Heart left ventricle (tissue), 16 donors: ENCODE measurements around the gene ADAMTSL1. TPM values are rescaled to one million over a fixed set of nuclear protein-coding genes. Genes with fewer than 3 reads are reported as not detected.
"Not testable (repeated sequence)": the region's sequence is repeated elsewhere in the genome, so short reads cannot be mapped to it uniquely, and the experiment has no call there.

Experiments
- ATAC-seq, 4 donors: fragments of 200-7000 bp; cut with Tn5 transposase; one replicate each; pipeline ENCODE4 v1.9.1; 2020 to 2022; ENCODE audit warnings: moderate library complexity in 4 of 4, mild to moderate bottlenecking in 3 of 4, moderate number of reproducible peaks in 1 of 4
- DNase-seq, 5 donors: peaks; one replicate each; pipeline ENCODE4 v3.0.0-alpha.2; 2020
- H3K27ac ChIP-seq, 12 donors: fragments of 200-600 bp; sonication (generic) in 4 of 12; one replicate each; pipeline versions ENCODE4 v1.5.0 to v1.8.0; 2016 to 2022; ENCODE audit warnings: mild to moderate bottlenecking in 2 of 12
- H3K27me3 ChIP-seq, 9 donors: fragments of 200-600 bp; sonication (generic) in 2 of 9; one replicate each; pipeline versions ENCODE4 v1.5.1 to v1.8.0; 2016 to 2022; ENCODE audit warnings: mild to moderate bottlenecking in 3 of 9
- H3K36me3 ChIP-seq, 9 donors: fragments of 200-600 bp; sonication (generic) in 2 of 9; one replicate each; pipeline versions ENCODE4 v1.5.0 to v1.8.0; 2018 to 2022; ENCODE audit warnings: mild to moderate bottlenecking in 2 of 9
- H3K4me1 ChIP-seq, 12 donors: fragments of 200-600 bp; sonication (generic) in 4 of 12; one replicate each; pipeline versions ENCODE4 v1.5.0 to v1.8.0; 2016 to 2022; ENCODE audit warnings: mild to moderate bottlenecking in 3 of 12
- H3K4me3 ChIP-seq, 12 donors: fragments of 200-600 bp; sonication (generic) in 4 of 12; one replicate each; pipeline versions ENCODE4 v1.5.0 to v1.8.0; 2017 to 2022; ENCODE audit warnings: mild to moderate bottlenecking in 9 of 12, moderate library complexity in 4 of 12
- H3K9me3 ChIP-seq, 12 donors: fragments of 200-600 bp; sonication (generic) in 4 of 12; one replicate each; pipeline versions ENCODE4 v1.5.0 to v1.8.0; 2016 to 2022; ENCODE audit warnings: mild to moderate bottlenecking in 1 of 12
- POLR2A ChIP-seq, 2 donors: fragments of 450-650 bp; IDR thresholded peaks; one replicate each; pipeline ENCODE4 v1.6.1; 2017; ENCODE audit warnings: antibody characterized with exemption in 2 of 2, mild to moderate bottlenecking in 2 of 2, moderate library complexity in 2 of 2
- WGBS, 4 donors: extraction: QIAGEN DNeasy Blood & Tissue Kit in 2 of 4; methylation state at CpG; one replicate each; pipeline versions ENCODE4 v1.1.5 to v1.1.7; 2013 to 2018; 5-methylcytosine and 5-hydroxymethylcytosine counted together
- intact Hi-C, 10 donors: fragments of 100-400 bp; cut with DNase I; formaldehyde crosslinking; loops; one replicate each; pipeline versions ENCODE4 v1.11.1 to v1.14.2; 2022
- polyA plus RNA-seq, 2 donors: library from polyadenylated mRNA; stranded (reverse); fragments of 200-250 nt; gene quantifications; one replicate each; pipeline ENCODE4 v1.2.3, GENCODE V29; 2013
- total RNA-seq, 9 donors: library from RNA; depleted of rRNA in 2 of 9; stranded (reverse); fragments of >200 nt in 2 of 9; fragmentation: NEBNext Ultra II Directional in 3 of 9; extraction: Animal tissue kit (Norgen Biotek cat#: 25700) in 3 of 9; gene quantifications; one replicate each; pipeline versions ENCODE4 v1.1.0 to v1.2.4, GENCODE V29; 2016 to 2023
- TF ChIP-seq, protein P1 (sequence below), 12 donors: fragments of 200-600 bp; sonication (generic) in 4 of 12; IDR thresholded peaks; one replicate each; pipeline versions ENCODE4 v1.5.0 to v1.8.0; 2018 to 2022; ENCODE audit warnings: antibody characterized with exemption in 12 of 12, mild to moderate bottlenecking in 5 of 12
- donor health status: ischemic (EF 13 %, LVEDD 7.1; RV severe dilation, severe dysfunction).
- donor health status: healthy with polysubstance abuse.
- donor health status: DM: no; HTN: yes; CAD: no.
- donor health status: DM: no; HTN: no; CAD: no.
- donor health status: ischemic (EF 25% LVEDD 6.9; RV normal size, moderate dysfunction).
- donor health status: ischemic (EF 25% LVEDD 5.7; RV mildly dilated, moderate dysfunction).
- donor health status: healthy.
- donor health status: DM: yes; HTN: yes; CAD: no.
- donor health status: ischemic (EF 35%, LVEDD 5.7; RV mildly dilated, moderate dysfunction).
- donor health status: nonischemic (EF 11% LVEDD 7.7; RV severe dilation, severe dysfunction).
- donor health status: DM: yes; HTN: yes; CAD: no.
- donor health status: PGD.
- donor health status: ischemic (EF 29% LVEDD 5.4; RV normal size, mild dysfunction).
- donor health status: nonischemic (EF 23%, LVEDD 6.1; RV moderate dilation, normal function).

ADAMTSL1 gene
- total and polyA plus RNA-seq, 11 donors = 0.46 to 4.7 (median 1.1) TPM

DNA sequence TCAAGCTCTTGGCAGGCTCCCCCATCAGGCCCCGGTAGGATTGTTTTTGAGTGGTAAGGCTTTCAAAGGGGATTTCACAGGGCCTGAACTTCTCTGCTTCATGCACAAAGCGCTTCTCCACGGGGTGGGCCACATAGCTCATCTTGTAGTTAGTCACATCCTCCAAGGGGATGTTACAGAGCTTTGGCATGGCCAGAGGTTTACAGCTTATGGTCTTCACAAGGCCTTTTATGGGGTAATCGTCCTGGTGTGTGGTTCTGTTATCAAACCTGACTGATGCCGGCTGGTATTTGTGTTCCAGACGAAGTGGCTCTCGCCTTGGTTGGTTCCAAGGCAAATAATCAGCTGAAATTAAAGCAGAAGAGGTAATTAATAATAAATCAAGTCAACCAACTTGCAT is 454.8 kb downstream of the ADAMTSL1 start:
- Histone ChIP-seq H3K9me3 (no peaks in the 10 kb centered on the region), H3K27me3 (no peaks in the 10 kb centered on the region), H3K36me3 (no peaks in the 10 kb centered on the region), H3K4me1 (no peaks in the 10 kb centered on the region), H3K27ac (no peak overlapping the region), H3K4me3 (no peak overlapping the region)
- DNase-seq (no peak), ATAC-seq (no peak)
- TF ChIP-seq, protein P1, sequence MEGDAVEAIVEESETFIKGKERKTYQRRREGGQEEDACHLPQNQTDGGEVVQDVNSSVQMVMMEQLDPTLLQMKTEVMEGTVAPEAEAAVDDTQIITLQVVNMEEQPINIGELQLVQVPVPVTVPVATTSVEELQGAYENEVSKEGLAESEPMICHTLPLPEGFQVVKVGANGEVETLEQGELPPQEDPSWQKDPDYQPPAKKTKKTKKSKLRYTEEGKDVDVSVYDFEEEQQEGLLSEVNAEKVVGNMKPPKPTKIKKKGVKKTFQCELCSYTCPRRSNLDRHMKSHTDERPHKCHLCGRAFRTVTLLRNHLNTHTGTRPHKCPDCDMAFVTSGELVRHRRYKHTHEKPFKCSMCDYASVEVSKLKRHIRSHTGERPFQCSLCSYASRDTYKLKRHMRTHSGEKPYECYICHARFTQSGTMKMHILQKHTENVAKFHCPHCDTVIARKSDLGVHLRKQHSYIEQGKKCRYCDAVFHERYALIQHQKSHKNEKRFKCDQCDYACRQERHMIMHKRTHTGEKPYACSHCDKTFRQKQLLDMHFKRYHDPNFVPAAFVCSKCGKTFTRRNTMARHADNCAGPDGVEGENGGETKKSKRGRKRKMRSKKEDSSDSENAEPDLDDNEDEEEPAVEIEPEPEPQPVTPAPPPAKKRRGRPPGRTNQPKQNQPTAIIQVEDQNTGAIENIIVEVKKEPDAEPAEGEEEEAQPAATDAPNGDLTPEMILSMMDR (IDR thresholded peaks at IDR 0.05) = no peak
- TF ChIP-seq POLR2A (IDR thresholded peaks at IDR 0.05) = no peak
- intact Hi-C loops = loop anchor here in 1 of 10 donors (10.0 kb wide), 1 partner anchor 64 kb away; no protein-coding TSS in a partner anchor
- 78 to 85% (median 82%) methylated on average over 7 of the region's 7 CpGs for WGBS, 4 donors

- H3K36me3 ChIP-seq, H3K9me3 ChIP-seq, intact Hi-C loops, H3K4me3 ChIP-seq, DNase-seq, H3K27ac ChIP-seq, ATAC-seq, H3K4me1 ChIP-seq, H3K27me3 ChIP-seq: not testable (repeated sequence)
- 87 to 91% (median 90%) methylated on average over 13 of the region's 13 CpGs for WGBS, 4 donors
Measured at GRCh38 chr9:18930611-18931010, 456.7 kb downstream of the ADAMTSL1 start.

- Histone ChIP-seq H3K9me3 (peaks cover 0 to 10% (median 0%) of the 10 kb centered on the region in 12 donors), H3K36me3 (no peaks in the 10 kb centered on the region), H3K4me3 (no peak overlapping the region), H3K4me1 (peaks cover 0 to under 1% (median 0%) of the 10 kb centered on the region in 12 donors), H3K27ac (no peak overlapping the region), H3K27me3 (no peaks in the 10 kb centered on the region)
- ATAC-seq = no peak
- TF ChIP-seq, protein P1 (IDR thresholded peaks at IDR 0.05) = no peak
- TF ChIP-seq POLR2A (IDR thresholded peaks at IDR 0.05) = no peak
- DNase-seq = no peak
- intact Hi-C loops = no loop called here
- 80 to 86% (median 84%) methylated on average over 2 of the region's 2 CpGs for WGBS, 4 donors
Measured at GRCh38 chr9:18935541-18935940, 461.6 kb downstream of the ADAMTSL1 start.

GRCh38 chr9:18936094-18936871 is 462.3 kb downstream of the ADAMTSL1 start:
- intact Hi-C loops = no loop called here
- H3K9me3 ChIP-seq = peaks cover 0 to 10% (median 0%) of the 10 kb centered on the region in 12 donors
- 69 to 85% (median 75%) methylated on average over 7 of the region's 7 CpGs for WGBS, 4 donors
- H3K27me3 ChIP-seq = no peaks in the 10 kb centered on the region
- H3K4me1 ChIP-seq = peaks cover 0 to 6% (median 0%) of the 10 kb centered on the region in 12 donors
- no peaks in the 10 kb centered on the region for H3K36me3 ChIP-seq
- H3K4me3 ChIP-seq = no peak overlapping the region
- ATAC-seq (no peak), DNase-seq (no peak)
- H3K27ac ChIP-seq = no peak overlapping the region
- TF ChIP-seq, protein P1 (IDR thresholded peaks at IDR 0.05) = no peak
- no peak for TF ChIP-seq POLR2A (IDR thresholded peaks at IDR 0.05)
